Measurements from ENCODE around the gene CTF1.

GRCh38 chr16:30885196-30885595 is 11.2 kb upstream of the CTF1 start:
- no peak for TF ChIP-seq CTCF (IDR thresholded peaks at IDR 0.05)
- TF ChIP-seq POLR2AphosphoS5 (IDR thresholded peaks at IDR 0.05) = no peak
- TF ChIP-seq EP300 (IDR thresholded peaks at IDR 0.05) = no peak

Measured in sigmoid colon (tissue), 4 donors.